ENCODE measurements around the gene AGPAT3.

The AGPAT3 gene

DNA sequence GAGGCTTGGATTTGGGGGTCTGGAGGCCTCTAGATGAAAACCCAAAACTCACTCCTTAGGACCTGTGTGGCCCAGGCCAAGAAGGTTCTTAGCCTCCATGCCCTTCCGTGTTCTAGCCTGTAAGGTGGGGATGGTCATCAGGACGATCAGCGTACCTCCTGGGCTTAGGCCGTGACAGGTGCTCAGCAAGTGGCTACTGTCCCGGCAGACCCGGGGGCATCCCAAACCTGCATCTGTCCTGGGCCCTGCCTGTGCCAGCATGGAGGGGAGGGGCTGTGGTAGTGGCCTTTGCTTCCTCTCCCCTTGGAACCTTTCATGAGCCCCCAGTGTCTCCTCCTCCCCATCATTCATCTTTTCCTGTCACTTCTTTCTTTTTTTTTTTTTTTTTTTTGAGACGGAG is 124.4 kb downstream of the AGPAT3 start:
- no peak for DNase-seq

DNA sequence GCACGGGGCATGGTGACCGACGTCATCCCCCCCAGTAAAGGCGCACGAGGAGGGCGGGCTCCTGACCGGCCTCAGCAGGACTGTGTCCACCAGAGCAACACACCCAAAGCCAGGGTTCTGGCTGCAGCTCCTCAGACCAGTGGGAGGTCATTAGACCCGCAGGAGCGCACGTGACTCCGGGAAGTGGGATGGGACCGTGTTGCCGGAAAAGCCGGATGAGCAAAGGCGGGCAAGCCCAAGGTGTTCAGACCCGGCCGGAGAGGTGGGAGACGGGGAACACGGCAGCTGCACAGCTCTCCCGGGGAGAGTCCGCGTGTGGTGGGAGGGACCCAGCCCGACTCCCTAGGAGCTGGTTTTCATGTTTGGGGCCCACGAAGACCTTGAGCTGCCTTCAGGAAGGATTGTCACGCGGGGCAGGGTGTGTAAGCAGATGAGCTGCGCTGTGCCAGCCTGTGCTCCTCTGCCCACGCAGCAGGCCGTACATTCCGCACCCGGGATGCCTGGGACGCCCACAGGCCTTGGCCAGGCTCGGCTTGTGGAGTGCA is 126.5 kb downstream of the AGPAT3 start:
- no peak for DNase-seq

DNA sequence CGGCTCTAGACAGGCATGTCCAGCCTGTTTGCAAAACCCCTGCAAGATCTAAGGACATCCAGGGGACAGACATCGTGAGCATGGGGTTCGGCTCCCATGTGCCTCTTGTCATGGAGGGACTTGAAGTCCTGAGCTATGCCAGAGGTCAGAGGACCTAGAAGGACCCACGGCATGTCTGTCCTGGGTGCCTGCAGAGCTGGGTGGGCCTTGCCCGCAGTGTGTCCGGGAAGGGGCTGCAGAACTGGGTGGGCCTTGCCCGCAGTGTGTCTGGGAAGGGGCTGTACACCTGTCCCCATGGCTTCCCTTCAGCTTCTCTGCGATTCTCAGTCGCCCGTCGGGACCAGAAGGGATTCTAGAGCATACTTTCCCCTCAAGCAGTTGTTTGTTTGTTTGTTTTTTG is 127.1 kb downstream of the AGPAT3 start:
- no peak for DNase-seq

DNA sequence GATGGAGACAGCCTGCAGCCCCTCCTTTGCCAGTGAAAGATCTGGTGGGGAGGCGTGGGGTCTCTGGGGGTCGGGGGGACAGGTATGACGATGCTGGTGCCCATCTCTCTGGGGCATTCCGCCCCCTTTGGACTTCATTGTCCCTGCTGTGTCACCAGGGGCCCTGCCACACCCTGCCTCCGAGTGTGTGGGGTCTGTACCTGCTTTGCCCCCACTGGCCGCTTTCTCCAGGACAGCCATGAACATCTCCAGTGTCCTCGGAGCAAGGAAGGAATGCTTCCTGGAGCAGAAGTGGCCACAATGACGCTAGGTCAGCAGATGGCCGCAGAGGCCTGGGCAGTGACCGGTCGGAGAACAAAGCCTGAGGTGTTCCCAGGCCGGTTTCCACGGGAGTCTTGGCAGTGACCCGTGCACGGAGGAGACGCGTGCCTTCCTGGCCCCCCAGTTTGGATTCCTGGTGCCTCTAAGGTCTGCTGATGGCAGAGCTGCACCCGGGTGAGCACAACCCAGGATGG is 128.5 kb downstream of the AGPAT3 start:
- no peak for DNase-seq

DNA sequence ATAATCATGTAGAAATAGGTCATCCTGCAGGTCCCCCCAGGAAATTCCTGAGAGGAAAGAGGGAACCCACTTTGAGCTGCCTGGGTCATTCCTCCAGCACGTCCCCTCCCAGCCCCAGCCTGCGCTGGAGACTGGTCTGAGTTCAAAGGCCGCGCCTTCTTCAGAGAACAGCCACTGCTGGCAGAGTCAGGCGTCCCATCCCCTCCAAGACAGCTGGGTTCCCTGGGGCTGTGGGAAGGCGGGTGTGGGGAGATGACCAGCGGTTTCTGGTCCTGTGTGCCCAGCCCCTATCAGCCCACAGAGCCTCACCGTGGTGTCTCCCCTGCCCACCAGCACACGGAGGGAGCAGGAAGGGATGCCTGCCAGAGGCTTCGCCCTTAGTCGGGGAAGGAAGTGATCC is 129.1 kb downstream of the AGPAT3 start:
- DNase-seq = no peak

DNA sequence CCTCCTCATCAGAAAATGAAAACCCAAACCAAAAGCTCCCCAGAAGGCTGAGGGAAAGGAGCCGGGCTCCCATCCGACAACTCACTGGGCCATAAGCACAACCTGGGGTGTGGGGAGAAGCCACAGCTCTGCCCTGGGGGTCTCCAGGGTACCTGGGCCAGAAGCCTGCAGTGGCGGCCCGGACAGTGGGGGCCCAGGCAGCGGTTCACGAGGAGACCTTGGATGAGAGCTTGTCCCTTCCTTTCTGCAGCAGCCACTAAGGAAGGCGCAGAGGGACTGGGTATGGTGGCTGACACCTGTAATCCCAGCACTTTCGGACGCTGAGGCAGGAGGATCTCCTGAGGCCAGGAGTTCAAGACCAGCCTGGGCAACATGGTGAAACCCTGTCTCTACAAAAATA is 129.6 kb downstream of the AGPAT3 start:
- no peak for DNase-seq

DNA sequence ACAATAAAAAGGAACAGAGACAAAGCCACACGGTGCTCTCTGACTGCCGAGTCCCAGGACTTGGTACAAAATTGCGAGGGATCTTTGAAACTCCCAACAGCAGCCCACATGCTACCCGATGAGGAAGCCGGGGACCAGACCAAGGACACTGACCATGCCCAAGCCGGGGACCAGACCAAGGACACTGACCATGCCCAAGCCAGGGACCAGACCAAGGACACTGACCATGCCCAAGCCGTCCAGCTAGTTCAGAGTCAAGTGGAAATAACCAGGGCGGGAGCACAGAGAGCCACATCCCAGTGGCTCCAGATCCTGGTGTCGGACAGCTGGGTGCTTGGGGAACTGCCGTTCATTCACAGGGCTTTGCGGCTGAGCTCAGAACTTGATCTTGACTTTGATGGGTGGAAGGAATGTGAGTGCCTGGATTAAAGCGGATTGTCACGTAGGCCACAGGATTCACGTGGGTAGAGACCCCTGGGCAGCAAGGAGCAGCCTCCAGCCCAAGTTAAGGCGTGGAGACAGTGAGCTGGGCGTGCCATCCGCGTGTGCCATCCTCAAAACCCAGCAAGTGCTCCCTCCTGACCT is 130.6 kb downstream of the AGPAT3 start:
- no peak for DNase-seq

DNA sequence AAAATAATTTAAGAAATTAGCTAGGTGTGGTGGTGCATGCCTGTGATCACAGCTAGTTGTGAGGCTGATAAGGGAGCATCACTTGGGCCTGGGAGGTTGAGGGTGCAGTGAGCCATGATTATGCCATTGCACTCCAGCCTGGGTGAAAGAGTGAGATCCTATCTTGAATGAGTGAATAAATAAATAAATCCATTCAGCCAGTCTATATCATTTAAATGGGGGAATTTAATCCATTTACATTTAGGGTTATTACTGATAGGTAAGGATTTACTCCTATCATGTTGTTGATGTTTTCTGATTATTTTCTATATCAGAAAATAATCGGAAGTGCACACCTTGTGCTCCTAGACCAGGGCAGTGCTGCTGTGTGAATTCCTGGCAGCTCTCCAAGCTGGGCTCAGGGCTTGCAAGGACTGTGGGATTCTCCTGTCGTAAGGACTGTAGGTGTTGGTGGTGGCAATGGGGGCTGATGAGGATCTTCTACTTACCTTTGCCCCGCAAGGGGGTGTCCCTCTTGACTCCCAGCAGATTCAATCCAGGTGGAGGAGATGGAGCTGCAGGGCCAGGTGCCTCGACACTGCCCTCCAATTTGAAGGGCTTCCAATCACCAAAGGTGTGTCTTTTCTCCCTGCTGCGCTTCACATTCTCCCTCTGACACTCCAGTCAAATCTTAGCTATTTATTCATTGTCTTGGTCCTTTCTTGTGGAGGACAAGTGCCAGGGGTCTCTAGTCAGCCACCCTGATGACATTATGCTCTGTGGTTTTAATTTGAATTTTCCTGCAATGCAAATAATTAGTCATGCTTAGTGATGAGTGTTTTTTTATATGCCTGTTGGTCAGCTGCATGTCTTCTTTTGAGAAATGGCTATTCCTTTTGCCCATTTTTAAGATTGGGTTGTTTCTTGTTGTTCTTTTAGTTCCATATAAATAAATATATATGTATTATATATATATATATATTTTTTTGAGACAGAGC is 133.0 kb downstream of the AGPAT3 start:
- DNase-seq = no peak

DNA sequence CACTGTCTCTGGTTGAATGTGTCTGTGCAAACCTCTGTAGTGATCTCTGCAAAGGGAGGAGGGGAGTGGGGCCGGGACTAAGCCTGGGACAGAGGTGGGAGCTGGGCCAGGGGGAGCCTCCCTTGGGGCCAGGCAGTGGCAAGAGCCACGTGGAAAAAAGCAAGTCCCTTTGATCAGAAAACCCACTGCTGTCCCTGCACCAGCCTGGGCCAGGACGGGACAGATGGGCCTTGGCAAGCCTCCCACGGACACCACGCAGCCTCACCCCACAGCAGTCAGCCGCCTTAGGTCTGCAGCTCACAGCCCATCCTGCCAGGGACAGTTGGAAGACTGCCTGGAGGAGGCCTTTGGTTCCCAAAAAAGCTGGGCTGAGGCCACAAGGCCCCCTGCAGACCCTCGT is 135.3 kb downstream of the AGPAT3 start:
- DNase-seq = peak in 54 of 56 donors; percentile 13 to 91 (median 74)

DNA sequence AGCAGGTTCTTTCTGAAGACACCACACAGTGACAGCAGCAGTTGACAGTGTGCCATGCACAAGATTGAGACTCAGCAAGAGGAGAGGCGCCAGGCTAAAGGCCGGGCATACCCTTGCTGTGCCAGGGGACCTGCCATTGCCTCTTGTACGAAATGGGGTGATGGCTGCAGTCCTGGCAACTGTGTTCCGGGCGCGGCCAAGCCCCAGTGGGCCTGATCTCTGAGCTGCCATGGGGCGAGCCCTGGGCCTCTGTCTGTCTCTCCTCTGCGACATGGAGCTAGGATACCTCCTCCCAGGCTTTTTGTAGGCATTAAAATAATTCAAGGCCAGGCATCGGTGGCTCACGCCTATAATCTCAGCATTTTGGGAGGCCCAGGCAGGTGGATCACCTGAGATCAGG is 137.5 kb downstream of the AGPAT3 start:
- DNase-seq = no peak

DNA sequence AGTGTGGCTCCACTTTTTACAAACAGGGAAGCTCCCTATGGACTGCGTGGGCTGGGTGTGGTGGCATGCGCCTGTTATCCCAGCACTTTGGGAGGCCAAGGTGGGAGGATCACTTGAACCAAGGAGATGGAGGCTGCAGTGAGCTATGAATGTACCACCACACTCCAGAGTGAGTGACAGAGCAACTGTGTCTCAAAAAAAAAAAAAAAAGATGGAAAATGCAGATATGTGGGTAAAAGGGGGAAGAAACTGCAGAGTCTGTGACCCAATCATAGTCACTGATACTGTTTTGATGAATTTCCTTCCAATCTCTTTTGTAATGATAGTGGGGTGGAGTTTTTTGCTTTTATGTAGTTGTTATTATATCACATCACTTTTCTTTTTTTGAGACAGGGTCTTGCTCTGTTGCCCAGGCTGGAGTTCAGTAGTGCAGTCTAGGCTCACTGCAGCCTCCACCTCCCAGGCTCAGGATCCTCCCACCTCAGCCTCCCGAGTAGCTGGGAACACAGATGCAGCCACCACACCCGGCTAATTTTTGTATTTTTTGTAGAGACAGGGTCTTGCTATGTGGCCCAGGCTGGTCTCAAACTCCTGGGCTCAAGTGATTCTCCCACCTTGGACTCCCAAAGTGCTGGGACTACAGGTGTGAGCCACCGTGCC is 138.4 kb downstream of the AGPAT3 start:
- no peak for DNase-seq

DNA sequence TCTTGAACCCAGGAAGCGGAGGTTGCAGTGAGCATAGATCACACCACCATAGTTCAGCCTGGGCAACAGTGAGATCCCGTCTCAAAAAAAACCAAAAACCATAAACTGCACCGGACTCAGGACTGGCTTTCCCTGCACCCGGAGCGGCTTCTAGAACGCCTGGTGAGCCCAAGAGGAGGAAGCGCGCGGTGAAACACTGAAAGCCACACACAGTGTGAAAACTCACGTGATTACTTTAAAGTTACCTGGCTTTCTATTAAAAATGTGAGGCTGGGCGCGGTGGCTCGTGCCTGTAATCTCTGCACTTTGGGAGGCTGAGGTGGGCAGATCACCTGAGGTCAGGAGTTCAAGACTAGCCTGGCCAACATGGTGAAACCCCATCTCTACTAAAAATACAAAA is 140.0 kb downstream of the AGPAT3 start:
- DNase-seq = no peak

DNA sequence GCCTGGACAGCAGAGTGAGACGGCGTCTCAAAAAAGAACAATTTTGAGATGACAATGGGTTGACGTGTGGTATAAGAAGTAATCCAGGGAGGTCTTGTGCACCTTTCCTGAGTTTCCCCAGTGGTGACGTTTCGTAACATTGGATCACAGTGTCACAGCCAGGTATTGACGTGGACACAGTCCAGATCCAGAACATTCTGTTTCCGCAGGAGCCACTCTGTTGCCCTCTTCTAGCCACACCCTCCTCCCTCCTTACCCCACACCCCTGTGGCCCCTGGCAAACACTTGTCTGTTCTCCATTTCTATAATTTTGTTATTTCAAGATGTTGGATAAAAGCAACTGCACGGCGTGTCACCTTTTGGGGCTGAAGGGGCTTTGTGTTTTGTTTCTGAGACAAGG is 140.6 kb downstream of the AGPAT3 start:
- DNase-seq = no peak

DNA sequence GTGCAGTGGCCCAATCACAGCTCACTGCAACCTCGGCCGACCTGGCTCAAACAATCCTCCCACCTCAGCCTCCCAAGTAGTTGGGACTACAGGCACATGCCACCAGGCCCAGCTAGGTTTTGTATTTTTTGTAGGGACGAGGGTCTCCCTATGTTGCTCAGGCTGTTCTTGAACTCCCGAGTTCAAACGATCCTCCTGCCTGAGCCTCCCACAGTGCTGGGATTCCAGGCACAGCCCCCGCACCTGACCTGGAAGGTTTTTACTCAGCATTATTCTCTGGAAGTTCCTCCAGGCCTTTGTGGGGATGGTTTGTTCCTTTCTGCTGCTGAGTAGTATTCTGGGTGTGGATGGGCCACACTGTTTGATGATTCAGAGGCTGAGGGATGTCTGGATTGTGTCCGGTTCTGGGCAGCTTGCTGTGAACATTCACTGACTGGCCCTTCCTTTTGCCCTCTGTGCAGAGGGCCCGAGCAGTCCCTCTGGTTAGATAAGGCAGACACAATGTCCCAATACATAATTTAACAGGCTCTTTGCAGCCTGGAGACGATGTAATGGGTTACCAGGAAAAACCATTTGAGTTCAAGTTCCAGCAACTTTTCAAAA is 141.1 kb downstream of the AGPAT3 start:
- DNase-seq = no peak

DNA sequence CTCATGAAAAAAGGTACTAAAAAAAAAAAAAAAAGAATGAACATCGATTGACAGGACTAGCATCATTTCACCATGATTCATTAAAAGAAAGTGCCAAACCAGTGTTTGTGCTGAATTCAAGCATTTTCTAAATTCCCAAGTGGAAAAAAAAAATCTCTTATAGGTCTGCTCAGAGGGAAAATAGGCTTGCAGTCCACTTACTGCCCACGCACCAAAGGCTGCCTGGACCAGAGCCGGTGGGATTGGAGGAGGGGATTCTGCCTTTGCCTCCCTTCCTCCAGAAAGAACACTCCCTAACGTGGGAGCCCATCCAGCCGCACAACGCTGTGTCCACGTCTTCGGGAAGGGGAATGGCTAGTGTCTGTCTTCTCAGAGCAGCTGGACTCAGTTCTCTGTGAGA is 141.6 kb downstream of the AGPAT3 start:
- DNase-seq = no peak

DNA sequence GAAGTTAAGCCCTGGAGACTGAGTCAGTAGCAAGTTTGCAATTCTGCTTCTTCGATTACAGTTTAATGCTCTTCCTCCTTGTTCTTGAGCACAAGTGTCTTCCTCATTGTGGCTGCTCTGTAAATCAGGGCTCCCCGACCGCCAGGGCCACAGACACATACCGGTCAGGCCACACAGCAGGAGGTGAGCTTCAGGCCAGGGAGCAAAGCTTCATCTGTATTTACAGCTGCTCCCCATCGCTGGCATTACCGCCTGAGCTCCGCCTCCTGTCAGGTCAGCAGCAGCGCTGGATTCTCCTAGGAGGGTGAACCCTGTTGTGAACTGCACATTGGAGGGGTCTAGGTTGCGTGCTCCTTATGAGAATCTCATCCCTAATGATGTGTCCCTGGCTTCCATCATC is 145.4 kb downstream of the AGPAT3 start:
- DNase-seq = no peak

DNA sequence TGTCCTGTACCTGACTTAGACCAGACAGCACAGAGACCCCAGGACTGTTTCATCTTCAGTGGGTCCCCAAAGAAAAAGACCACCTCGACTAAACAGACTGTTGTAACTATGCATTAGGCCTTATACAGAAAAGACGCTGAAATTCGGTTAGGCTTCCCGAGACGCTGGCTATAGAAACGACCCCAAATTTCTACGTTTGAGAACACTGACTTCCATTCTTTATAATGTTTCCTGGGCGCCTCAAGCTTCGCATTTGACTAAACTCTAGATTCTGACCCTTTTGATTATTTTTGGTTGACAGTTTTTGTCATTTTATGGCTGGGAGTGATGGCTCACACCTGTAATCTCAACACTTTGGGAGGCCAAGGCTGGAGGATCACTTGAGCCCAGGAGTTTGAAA is 146.1 kb downstream of the AGPAT3 start:
- DNase-seq = no peak

DNA sequence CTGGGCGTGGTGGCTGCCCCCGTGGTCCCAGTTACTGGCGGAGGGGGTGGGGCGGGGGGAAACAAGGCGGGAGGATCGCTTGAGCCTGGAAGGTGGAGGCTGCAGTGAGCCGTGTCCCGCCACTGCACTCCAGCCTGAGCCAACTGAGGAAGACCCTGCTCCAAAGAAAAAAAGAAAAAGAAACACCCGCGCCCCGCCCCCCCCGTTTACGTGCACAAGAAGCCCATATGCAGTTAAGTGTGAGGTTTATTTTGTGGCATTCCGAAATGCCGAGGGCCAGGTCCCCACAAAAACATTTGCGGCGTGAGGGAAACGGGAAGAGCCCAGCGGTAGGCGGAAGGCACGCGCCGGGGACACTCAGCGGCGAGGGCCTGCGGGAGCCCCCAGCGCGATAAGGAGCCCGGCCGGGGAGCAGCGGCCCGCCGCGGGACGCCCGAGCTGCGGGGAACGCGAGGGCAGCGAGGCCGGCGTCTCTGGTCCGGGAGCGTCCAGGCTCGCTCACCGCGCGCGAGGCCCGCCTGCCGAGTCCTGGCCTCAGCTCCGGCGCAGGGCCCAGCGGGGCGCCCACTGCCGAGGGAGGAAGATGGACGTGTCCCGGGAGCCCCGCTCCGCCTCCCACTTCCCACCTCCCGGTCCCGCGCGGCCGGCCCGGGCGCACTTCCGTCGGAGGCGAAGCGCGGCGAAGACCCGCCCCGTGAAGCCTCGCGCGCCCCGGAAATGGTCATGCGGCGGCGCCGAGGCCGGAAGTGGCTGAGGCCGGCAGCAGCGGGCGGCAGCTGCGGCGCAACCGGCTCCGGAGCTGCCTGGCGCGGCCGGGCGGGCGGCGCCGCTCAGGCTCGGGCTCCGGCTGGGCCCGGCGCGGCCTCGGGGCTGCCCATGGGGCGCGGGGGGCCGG is 146.8 kb downstream of the AGPAT3 start, which contains the start of gene TRAPPC10:
TRAPPC10 (plus strand) TSS at position 731 of the 895 bp plus-strand sequence. CDS start 185 bp downstream, outside the sequence.
- DNase-seq = peak in 54 of 56 donors; percentile 20 to 91 (median 74)

DNA sequence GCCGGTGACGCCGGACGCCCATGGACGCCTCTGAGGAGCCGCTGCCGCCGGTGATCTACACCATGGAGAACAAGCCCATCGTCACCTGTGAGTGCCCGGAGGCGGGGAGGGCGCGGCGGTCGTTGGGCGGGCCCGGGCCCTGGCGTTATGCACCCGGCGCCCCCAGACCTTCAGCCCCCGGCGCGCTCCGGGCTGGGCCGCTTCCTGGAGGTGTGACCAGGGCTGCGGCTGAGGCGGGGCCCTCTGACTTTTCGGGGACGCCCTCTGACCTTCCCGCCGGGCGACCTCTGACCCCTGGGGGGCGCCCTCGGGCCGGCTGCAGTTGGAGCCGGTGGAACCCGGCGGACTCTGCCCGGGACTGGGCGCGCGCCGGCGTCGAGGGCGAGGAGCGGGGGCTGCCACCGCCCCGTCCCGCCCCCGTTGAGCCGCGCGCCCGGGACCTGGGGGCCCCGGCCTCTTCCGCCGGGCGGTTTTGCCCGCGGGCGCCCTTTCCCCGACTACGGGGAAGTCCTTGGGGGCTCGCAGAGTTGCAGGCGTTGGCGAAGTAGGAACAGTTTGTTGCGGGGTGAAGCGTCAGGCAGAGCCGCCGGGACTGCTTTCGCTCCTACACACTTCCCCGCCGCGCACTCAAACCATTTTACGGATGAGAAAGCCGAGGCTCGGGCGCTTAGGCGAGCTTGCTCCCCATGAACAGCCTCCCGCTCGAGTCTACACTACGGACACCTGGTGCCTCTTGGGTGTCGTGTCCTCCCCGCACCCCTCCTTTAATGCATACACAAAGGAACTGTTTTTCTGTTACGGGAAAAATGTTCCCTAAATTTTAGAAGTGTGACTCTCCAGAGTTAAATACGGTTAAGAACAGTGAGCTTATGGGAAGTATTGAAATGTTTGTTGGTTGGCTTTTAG is 147.7 kb downstream of the AGPAT3 start:
- peak in 39 of 56 donors; percentile 19 to 78 (median 61) for DNase-seq

All from nucleus accumbens (tissue), 56 donors.